Measurements from ENCODE around the gene ABHD3.

ABHD3 gene

DNA sequence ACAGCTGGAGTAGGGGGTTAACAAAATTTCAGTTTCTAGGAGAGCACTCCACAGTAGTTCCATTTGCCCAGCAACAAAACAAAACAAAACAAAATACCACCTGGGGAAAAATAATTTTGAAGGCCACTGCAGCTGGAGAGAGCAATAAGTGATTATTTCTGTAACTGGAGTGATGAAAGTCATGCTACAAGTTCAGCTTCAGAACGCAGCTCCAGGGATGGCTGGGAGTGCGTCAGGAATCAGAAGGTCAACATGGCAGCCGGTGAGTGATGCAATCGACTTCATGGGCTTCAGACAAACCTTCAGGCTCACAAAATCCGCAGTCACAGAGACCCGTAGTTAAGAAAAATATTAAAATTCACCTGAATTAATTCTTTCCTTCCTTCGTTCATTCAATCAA lies 41.0 kb downstream of the ABHD3 start:
- no peak overlapping the region for H3K4me3 ChIP-seq (replicated peaks; ENCODE audit: low read depth, low read length)
- H3K27me3 ChIP-seq (replicated peaks; ENCODE audit: control insufficient read depth, insufficient read depth, low read length): no peaks in the 10 kb centered on the region
- TF ChIP-seq CTCF (IDR thresholded peaks at IDR 0.05; ENCODE audit: insufficient read depth, low read length, poor library complexity, severe bottlenecking): no peak
- peaks cover 4% of the 10 kb centered on the region for H3K36me3 ChIP-seq (ENCODE audit: control insufficient read depth, insufficient read depth, low read length)
- DNase-seq (ENCODE audit: extremely low read depth, insufficient read length): no peak

DNA sequence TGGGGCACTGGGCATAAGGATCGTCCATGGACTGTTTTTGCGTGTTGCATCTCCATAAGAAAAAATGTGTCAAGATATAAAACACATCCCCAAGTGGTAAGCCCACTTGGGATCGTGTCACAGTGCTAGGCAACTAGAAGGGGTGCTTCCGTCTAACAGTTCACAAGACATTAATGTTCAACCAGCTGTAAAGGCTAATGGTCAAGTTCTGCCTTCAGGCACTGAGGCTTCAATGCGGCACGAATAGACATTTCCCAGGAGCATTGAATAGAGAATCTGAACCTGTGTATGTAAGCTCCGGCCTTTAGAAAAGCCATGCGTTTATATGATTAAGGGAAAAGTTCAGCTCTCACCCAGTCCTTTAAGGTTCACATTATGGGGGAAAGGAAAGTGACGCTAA lies 42.0 kb downstream of the ABHD3 start:
- H3K27me3 ChIP-seq (replicated peaks; ENCODE audit: control insufficient read depth, insufficient read depth, low read length): no peaks in the 10 kb centered on the region
- peaks cover 4% of the 10 kb centered on the region for H3K36me3 ChIP-seq (ENCODE audit: control insufficient read depth, insufficient read depth, low read length)
- TF ChIP-seq CTCF (IDR thresholded peaks at IDR 0.05; ENCODE audit: insufficient read depth, low read length, poor library complexity, severe bottlenecking): no peak
- DNase-seq (ENCODE audit: extremely low read depth, insufficient read length): no peak
- no peak overlapping the region for H3K4me3 ChIP-seq (replicated peaks; ENCODE audit: low read depth, low read length)

- Histone ChIP-seq H3K27me3 (replicated peaks; ENCODE audit: control insufficient read depth, insufficient read depth, low read length) (no peaks in the 10 kb centered on the region), H3K36me3 (ENCODE audit: control insufficient read depth, insufficient read depth, low read length) (peaks cover 4% of the 10 kb centered on the region), H3K4me3 (replicated peaks; ENCODE audit: low read depth, low read length) (no peak overlapping the region)
- TF ChIP-seq CTCF (IDR thresholded peaks at IDR 0.05; ENCODE audit: insufficient read depth, low read length, poor library complexity, severe bottlenecking): no peak
- no peak for DNase-seq (ENCODE audit: extremely low read depth, insufficient read length)
These were observed 44.5 kb downstream of the ABHD3 start for GRCh38 chr18:21660078-21660477.

GRCh38 chr18:21656402-21656801 lies 48.2 kb downstream of the ABHD3 start:
- Histone ChIP-seq H3K27me3 (replicated peaks; ENCODE audit: control insufficient read depth, insufficient read depth, low read length) (no peaks in the 10 kb centered on the region), H3K36me3 (ENCODE audit: control insufficient read depth, insufficient read depth, low read length) (no peaks in the 10 kb centered on the region; the same call in 1 of the 2 replicates), H3K4me3 (replicated peaks; ENCODE audit: low read depth, low read length) (no peak overlapping the region)
- DNase-seq (ENCODE audit: extremely low read depth, insufficient read length): no peak
- TF ChIP-seq CTCF (IDR thresholded peaks at IDR 0.05; ENCODE audit: insufficient read depth, low read length, poor library complexity, severe bottlenecking): no peak

GRCh38 chr18:21653361-21653760 lies 51.2 kb downstream of the ABHD3 start:
- Histone ChIP-seq H3K27me3 (replicated peaks; ENCODE audit: control insufficient read depth, insufficient read depth, low read length) (no peaks in the 10 kb centered on the region), H3K4me3 (replicated peaks; ENCODE audit: low read depth, low read length) (no peak overlapping the region), H3K36me3 (ENCODE audit: control insufficient read depth, insufficient read depth, low read length) (no peaks in the 10 kb centered on the region)
- TF ChIP-seq CTCF (IDR thresholded peaks at IDR 0.05; ENCODE audit: insufficient read depth, low read length, poor library complexity, severe bottlenecking): no peak
- DNase-seq (ENCODE audit: extremely low read depth, insufficient read length): no peak

DNA sequence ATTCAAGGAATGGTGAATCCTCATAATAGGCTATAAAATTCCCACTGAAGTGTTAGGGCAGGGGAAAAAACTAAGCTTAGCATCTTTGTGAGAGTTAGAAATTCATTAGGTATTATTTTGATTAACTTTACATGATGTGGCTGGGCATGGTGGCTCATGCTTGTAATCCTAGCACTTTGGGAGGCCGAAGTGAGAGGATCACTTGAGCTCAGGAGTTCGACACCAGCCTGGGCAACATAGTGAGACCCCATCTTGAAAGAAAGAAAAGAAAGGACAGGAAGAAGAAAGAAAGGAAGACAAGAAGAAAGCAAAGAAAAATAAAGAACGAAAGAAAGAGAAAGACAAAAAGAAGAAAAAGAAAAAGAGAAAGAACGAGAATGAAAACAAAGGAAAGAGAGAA lies 52.5 kb downstream of the ABHD3 start:
- H3K36me3 ChIP-seq (ENCODE audit: control insufficient read depth, insufficient read depth, low read length): no peaks in the 10 kb centered on the region
- no peaks in the 10 kb centered on the region for H3K27me3 ChIP-seq (replicated peaks; ENCODE audit: control insufficient read depth, insufficient read depth, low read length)
- DNase-seq (ENCODE audit: extremely low read depth, insufficient read length): no peak

More for the DNA sequence above, 52.5 kb downstream of the ABHD3 start:
- TF ChIP-seq CTCF (IDR thresholded peaks at IDR 0.05; ENCODE audit: insufficient read depth, low read length, poor library complexity, severe bottlenecking): no peak
- no peak overlapping the region for H3K4me3 ChIP-seq (replicated peaks; ENCODE audit: low read depth, low read length)
